ENCODE data around the gene COPS7B. TPM values are rescaled to one million over a fixed set of nuclear protein-coding genes. Genes with fewer than 3 reads are reported as not detected.

The COPS7B gene
- total and polyA plus RNA-seq, 2 donors (not counting 1 experiment from before 2014, with no cell fraction given) = 17.7 to 39.5 TPM

DNA sequence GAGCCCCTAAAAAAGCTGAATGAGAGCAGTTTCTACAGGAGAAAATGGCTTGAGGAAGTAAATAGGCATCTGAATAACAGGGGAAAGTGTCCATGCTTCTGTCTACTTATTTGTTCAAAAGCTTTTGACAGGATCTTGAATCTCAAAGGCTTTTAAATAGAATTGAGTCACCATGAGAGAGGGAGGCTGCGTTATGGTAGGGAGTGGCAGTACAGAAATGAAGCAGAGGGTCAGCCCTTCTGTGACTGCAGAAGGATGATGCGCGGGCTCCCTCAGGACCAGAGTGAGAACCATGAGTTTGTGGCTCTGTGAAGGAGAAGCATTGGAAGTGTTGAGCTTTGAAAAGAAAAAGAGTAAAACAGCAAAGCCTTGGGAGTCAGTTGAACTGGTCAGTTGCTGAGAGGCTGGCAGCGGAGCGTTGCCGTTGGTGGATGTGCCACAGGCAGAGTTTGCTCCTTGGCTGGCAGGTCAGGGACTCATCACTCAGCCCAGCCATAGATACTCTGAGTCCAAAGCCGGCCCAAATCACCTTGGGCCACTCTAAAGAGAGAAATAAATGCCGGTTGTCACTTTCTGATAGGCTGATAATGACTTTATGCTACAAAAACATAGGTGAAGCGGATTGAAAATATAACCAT is 17.4 kb downstream of the COPS7B start:
- Histone ChIP-seq H3K4me2 (ENCODE audit: extremely low read depth, insufficient read depth, low read length) (no peak overlapping the region), H3K4me3 (replicated peaks in 1 of 4; ENCODE audit: control extremely low read depth in 1 of 4, insufficient read depth in 1 of 4, low read depth in 3 of 4, low read length in 4 of 4) (no peak overlapping the region), H3K27me3 (ENCODE audit: control insufficient read depth, insufficient read depth, low read length) (no peaks in the 10 kb centered on the region), H3K9ac (ENCODE audit: insufficient read depth, low read length) (no peak overlapping the region), H2AFZ (ENCODE audit: low read length) (no peak overlapping the region), H4K20me1 (ENCODE audit: control insufficient read depth, extremely low read depth, insufficient read depth, low read length) (no peaks in the 10 kb centered on the region), H3K79me2 (ENCODE audit: control insufficient read depth, insufficient read depth, low read length) (no peaks in the 10 kb centered on the region), H3K27ac (ENCODE audit: insufficient read depth, low read length) (no peak overlapping the region), H3K36me3 (ENCODE audit: control insufficient read depth, insufficient read depth, low read length) (peaks cover 4% of the 10 kb centered on the region), H3K9me3 (ENCODE audit: control insufficient read depth, insufficient read depth, low read depth, low read length) (no peaks in the 10 kb centered on the region), H3K4me1 (ENCODE audit: control insufficient read depth, extremely low read depth, insufficient read depth, low read length) (no peaks in the 10 kb centered on the region)
- TF ChIP-seq, protein P1, sequence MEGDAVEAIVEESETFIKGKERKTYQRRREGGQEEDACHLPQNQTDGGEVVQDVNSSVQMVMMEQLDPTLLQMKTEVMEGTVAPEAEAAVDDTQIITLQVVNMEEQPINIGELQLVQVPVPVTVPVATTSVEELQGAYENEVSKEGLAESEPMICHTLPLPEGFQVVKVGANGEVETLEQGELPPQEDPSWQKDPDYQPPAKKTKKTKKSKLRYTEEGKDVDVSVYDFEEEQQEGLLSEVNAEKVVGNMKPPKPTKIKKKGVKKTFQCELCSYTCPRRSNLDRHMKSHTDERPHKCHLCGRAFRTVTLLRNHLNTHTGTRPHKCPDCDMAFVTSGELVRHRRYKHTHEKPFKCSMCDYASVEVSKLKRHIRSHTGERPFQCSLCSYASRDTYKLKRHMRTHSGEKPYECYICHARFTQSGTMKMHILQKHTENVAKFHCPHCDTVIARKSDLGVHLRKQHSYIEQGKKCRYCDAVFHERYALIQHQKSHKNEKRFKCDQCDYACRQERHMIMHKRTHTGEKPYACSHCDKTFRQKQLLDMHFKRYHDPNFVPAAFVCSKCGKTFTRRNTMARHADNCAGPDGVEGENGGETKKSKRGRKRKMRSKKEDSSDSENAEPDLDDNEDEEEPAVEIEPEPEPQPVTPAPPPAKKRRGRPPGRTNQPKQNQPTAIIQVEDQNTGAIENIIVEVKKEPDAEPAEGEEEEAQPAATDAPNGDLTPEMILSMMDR (conservative IDR thresholded peaks at IDR 0.05 in 1 of 2, IDR thresholded peaks at IDR 0.05 in 1 of 2; ENCODE audit: low read depth in 1 of 2, low read length in 2 of 2) = no peak
- TF ChIP-seq EZH2 (IDR thresholded peaks at IDR 0.05; ENCODE audit: low read length, missing control alignments) = no peak
- no peak for DNase-seq (ENCODE audit: low read depth in 2 of 2)

DNA sequence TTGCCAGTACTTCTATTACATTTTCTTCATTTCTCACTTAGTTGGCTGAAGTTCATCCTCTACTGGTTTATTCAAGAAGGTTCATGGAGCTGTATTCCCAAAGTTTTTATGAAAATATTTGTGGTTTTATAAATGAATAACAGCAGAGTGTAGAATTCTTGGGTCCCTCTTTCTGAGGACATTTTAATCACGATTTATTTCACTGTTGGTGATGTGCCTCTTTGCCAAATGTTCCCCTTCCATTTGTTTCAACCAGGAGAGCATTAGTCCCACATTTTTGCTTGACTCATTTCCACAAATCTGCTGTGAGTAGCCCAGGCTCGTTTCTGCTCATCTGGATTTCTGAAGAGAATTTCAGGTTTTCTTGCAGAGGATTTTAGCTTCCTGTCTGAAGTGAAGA is 20.8 kb downstream of the COPS7B start:
- TF ChIP-seq EZH2 (IDR thresholded peaks at IDR 0.05; ENCODE audit: low read length, missing control alignments) = no peak
- TF ChIP-seq, protein P1 (conservative IDR thresholded peaks at IDR 0.05 in 1 of 2, IDR thresholded peaks at IDR 0.05 in 1 of 2; ENCODE audit: low read depth in 1 of 2, low read length in 2 of 2) = no peak
- Histone ChIP-seq H3K4me1 (ENCODE audit: control insufficient read depth, extremely low read depth, insufficient read depth, low read length) (peaks cover 8% of the 10 kb centered on the region), H4K20me1 (ENCODE audit: control insufficient read depth, extremely low read depth, insufficient read depth, low read length) (no peaks in the 10 kb centered on the region), H3K27me3 (ENCODE audit: control insufficient read depth, insufficient read depth, low read length) (no peaks in the 10 kb centered on the region), H3K27ac (ENCODE audit: insufficient read depth, low read length) (no peak overlapping the region), H3K36me3 (ENCODE audit: control insufficient read depth, insufficient read depth, low read length) (peaks cover 8% of the 10 kb centered on the region), H3K4me3 (replicated peaks in 1 of 4; ENCODE audit: control extremely low read depth in 1 of 4, insufficient read depth in 1 of 4, low read depth in 3 of 4, low read length in 4 of 4) (no peak overlapping the region), H3K4me2 (ENCODE audit: extremely low read depth, insufficient read depth, low read length) (no peak overlapping the region), H3K9me3 (ENCODE audit: control insufficient read depth, insufficient read depth, low read depth, low read length) (no peaks in the 10 kb centered on the region), H3K9ac (ENCODE audit: insufficient read depth, low read length) (no peak overlapping the region), H3K79me2 (ENCODE audit: control insufficient read depth, insufficient read depth, low read length) (no peaks in the 10 kb centered on the region), H2AFZ (ENCODE audit: low read length) (no peak overlapping the region)
- no peak for DNase-seq (ENCODE audit: low read depth in 2 of 2)

DNA sequence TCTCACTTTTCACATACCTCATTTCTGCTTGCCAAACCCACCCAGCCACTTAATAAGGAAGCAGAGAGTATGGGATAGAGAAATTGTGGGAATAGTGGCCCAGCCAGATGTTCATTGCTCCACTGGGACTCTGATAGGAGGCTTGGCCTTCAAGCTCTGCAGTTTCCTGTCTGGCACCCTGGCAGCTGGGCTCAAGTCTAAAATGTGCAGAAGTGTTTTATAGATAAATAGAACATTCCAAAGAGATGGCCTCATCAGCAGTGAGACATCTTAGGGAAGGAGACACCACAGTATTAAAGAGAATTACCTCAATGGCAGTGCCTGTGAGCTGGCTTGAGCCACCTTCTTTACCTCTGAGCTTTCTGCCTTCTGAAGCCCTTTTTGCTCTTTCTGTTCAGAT is 24.7 kb downstream of the COPS7B start:
- no peaks in the 10 kb centered on the region for H3K27me3 ChIP-seq (ENCODE audit: control insufficient read depth, insufficient read depth, low read length)
- H3K4me1 ChIP-seq (ENCODE audit: control insufficient read depth, extremely low read depth, insufficient read depth, low read length) = peaks cover 8% of the 10 kb centered on the region
- peak; percentile 55 to 74 for DNase-seq (ENCODE audit: low read depth in 2 of 2)

More for the DNA sequence above, 24.7 kb downstream of the COPS7B start:
- no peak overlapping the region for H2AFZ ChIP-seq (ENCODE audit: low read length)
- no peak overlapping the region for H3K9ac ChIP-seq (ENCODE audit: insufficient read depth, low read length)
- H4K20me1 ChIP-seq (ENCODE audit: control insufficient read depth, extremely low read depth, insufficient read depth, low read length) = no peaks in the 10 kb centered on the region
- no peaks in the 10 kb centered on the region for H3K79me2 ChIP-seq (ENCODE audit: control insufficient read depth, insufficient read depth, low read length)
- no peak overlapping the region for H3K4me2 ChIP-seq (ENCODE audit: extremely low read depth, insufficient read depth, low read length)
- no peaks in the 10 kb centered on the region for H3K9me3 ChIP-seq (ENCODE audit: control insufficient read depth, insufficient read depth, low read depth, low read length)
- H3K36me3 ChIP-seq (ENCODE audit: control insufficient read depth, insufficient read depth, low read length) = peaks cover 8% of the 10 kb centered on the region
- H3K4me3 ChIP-seq (replicated peaks in 1 of 4; ENCODE audit: control extremely low read depth in 1 of 4, insufficient read depth in 1 of 4, low read depth in 3 of 4, low read length in 4 of 4) = no peak overlapping the region
- H3K27ac ChIP-seq (ENCODE audit: insufficient read depth, low read length) = no peak overlapping the region
- TF ChIP-seq, protein P1 (conservative IDR thresholded peaks at IDR 0.05 in 1 of 2, IDR thresholded peaks at IDR 0.05 in 1 of 2; ENCODE audit: low read depth in 1 of 2, low read length in 2 of 2) = no peak
- no peak for TF ChIP-seq EZH2 (IDR thresholded peaks at IDR 0.05; ENCODE audit: low read length, missing control alignments)
